OCI-LY1 (cell line): Measurements from ENCODE around the gene CORO2B.

ENCODE experiments used
- H2AFZ ChIP-seq: fragments of 200-600 bp; sonication (generic), shearing (Covaris generic); 2 replicates; pipeline ENCODE4 v1.6.0; 2014; ENCODE audit warnings: antibody characterized with exemption, mild to moderate bottlenecking, low read length
- H3F3A ChIP-seq: fragments of 200-600 bp; sonication (generic), shearing (Covaris generic); 2 replicates; pipeline ENCODE4 v1.6.0; 2014; ENCODE audit warnings: mild to moderate bottlenecking, antibody characterized with exemption, low read length, moderate library complexity; ENCODE audit not compliant: insufficient read depth
- H3K27ac ChIP-seq: fragments of 200-600 bp; sonication (generic); 2 replicates; pipeline ENCODE4 v1.5.1; 2014; ENCODE audit warnings: low read length, mixed run types, mild to moderate bottlenecking, low read depth; ENCODE audit not compliant: poor library complexity, severe bottlenecking
- H3K27me3 ChIP-seq: fragments of 200-600 bp; sonication (generic); 2 replicates; pipeline ENCODE4 v1.6.0; 2014; ENCODE audit warnings: antibody characterized with exemption, mild to moderate bottlenecking, low read length, moderate library complexity; ENCODE audit not compliant: insufficient read depth
- H3K36me3 ChIP-seq: fragments of 200-600 bp; sonication (generic); 2 replicates; pipeline ENCODE4 v1.6.1; 2014; ENCODE audit warnings: mild to moderate bottlenecking, antibody characterized with exemption, low read length, moderate library complexity, mixed read lengths; ENCODE audit not compliant: insufficient read depth
- H3K4me1 ChIP-seq: fragments of 200-600 bp; sonication (generic); 2 replicates; pipeline ENCODE4 v1.5.1; 2014; ENCODE audit warnings: mild to moderate bottlenecking, low read length, moderate library complexity; ENCODE audit not compliant: insufficient read depth, severe bottlenecking
- H3K4me2 ChIP-seq: fragments of 200-600 bp; sonication (generic), shearing (Covaris generic); 2 replicates; pipeline ENCODE4 v1.6.1; 2014; ENCODE audit warnings: low read length
- H3K4me3 ChIP-seq: fragments of 200-600 bp; sonication (generic); 2 replicates; pipeline ENCODE4 v1.5.1; 2014; ENCODE audit warnings: low read length, low read depth, mild to moderate bottlenecking, mixed read lengths; ENCODE audit not compliant: poor library complexity, severe bottlenecking
- H3K79me2 ChIP-seq: fragments of 200-600 bp; shearing (Covaris generic); 2 replicates; pipeline ENCODE4 v1.6.1; 2016; ENCODE audit warnings: mixed run types, low read length, mixed read lengths; ENCODE audit not compliant: insufficient read depth
- H3K9ac ChIP-seq: fragments of 200-600 bp; sonication (generic), shearing (Covaris generic); 2 replicates; pipeline ENCODE4 v1.6.1; 2014; ENCODE audit warnings: mild to moderate bottlenecking, low read length, mixed read lengths
- H3K9me2 ChIP-seq: fragments of 200-600 bp; sonication (generic), shearing (Covaris generic); 2 replicates; pipeline ENCODE4 v1.6.1; 2014; ENCODE audit warnings: low read depth, mild to moderate bottlenecking, low read length, mixed read lengths
- H3K9me3 ChIP-seq: fragments of 200-600 bp; shearing (Covaris generic); 2 replicates; pipeline ENCODE4 v1.6.1; 2014; ENCODE audit warnings: low read length, mixed read lengths
- H4K20me1 ChIP-seq: fragments of 200-600 bp; sonication (generic), shearing (Covaris generic); 2 replicates; pipeline ENCODE4 v1.6.0; 2016; ENCODE audit warnings: mild to moderate bottlenecking, low read length; ENCODE audit not compliant: insufficient read depth
- EZH2 ChIP-seq: fragments of 200-600 bp; sonication (generic), shearing (Covaris generic); IDR thresholded peaks from 2 replicates; pipeline ENCODE4 v1.8.0; 2017; ENCODE audit warnings: borderline replicate concordance, mixed run types, mild to moderate bottlenecking, antibody characterized with exemption, low read length, moderate library complexity, mixed read lengths
- TF ChIP-seq, protein P1 (sequence below): fragments of 200-600 bp; sonication (generic), shearing (Covaris generic); IDR thresholded peaks from 2 replicates; pipeline ENCODE4 v1.5.1; 2017; ENCODE audit warnings: mild to moderate bottlenecking, antibody characterized with exemption, low read length, moderate library complexity, mixed read lengths

The CORO2B gene

DNA sequence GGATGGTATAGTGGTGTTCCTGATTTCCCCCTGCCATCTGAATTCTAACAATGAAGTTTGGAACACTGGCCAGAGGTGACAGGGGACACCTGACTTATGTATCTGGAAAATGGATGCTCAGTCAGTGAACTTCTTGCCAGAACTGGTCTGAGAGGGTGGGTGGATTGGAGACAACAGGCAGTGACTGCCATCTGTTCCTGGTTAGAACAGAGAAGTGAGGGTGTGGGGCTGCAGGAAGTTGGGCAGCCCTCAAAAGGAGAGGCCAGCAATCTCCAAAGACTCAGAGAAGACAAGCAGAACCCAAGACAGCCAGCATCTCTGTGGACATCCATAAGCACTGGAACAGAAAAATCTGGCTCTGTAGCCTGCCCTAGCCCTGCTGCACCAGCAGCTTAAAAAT lies 191.4 kb downstream of the CORO2B start:
- TF ChIP-seq EZH2, result no peak
- TF ChIP-seq, protein P1, sequence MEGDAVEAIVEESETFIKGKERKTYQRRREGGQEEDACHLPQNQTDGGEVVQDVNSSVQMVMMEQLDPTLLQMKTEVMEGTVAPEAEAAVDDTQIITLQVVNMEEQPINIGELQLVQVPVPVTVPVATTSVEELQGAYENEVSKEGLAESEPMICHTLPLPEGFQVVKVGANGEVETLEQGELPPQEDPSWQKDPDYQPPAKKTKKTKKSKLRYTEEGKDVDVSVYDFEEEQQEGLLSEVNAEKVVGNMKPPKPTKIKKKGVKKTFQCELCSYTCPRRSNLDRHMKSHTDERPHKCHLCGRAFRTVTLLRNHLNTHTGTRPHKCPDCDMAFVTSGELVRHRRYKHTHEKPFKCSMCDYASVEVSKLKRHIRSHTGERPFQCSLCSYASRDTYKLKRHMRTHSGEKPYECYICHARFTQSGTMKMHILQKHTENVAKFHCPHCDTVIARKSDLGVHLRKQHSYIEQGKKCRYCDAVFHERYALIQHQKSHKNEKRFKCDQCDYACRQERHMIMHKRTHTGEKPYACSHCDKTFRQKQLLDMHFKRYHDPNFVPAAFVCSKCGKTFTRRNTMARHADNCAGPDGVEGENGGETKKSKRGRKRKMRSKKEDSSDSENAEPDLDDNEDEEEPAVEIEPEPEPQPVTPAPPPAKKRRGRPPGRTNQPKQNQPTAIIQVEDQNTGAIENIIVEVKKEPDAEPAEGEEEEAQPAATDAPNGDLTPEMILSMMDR, result no peak
- Histone ChIP-seq H3K4me3 (no peak overlapping the region), H3K4me2 (no peak overlapping the region)

DNA sequence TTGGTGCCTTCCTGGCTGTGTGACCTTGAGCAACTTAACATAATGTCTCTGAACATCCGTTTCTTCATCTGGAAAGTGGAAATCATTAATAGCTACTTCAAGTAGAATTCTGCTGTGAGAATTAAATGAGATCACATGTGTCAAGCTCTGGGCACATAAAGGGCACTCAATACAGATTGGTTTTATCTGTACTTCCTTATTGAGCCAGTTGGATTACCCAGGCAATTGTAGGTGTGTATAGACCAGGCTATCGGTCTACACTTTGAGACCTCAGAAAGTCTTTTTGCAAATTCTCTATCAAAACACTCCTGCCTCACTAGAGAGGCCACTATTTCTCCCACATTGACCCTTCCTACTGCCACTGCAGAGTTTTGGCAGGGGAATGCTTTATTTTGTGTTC lies 194.2 kb downstream of the CORO2B start:
- H3K79me2 ChIP-seq, result no peaks in the 10 kb centered on the region
- no peaks in the 10 kb centered on the region for H3K9me2 ChIP-seq
- no peaks in the 10 kb centered on the region for H3F3A ChIP-seq
- no peaks in the 10 kb centered on the region for H4K20me1 ChIP-seq
- no peak overlapping the region for H2AFZ ChIP-seq
- H3K4me3 ChIP-seq, result no peak overlapping the region
- no peaks in the 10 kb centered on the region for H3K4me1 ChIP-seq
- H3K9me3 ChIP-seq, result no peaks in the 10 kb centered on the region
- TF ChIP-seq, protein P1, result no peak
- no peak for TF ChIP-seq EZH2
- peaks cover 6% of the 10 kb centered on the region for H3K36me3 ChIP-seq
- H3K9ac ChIP-seq, result no peak overlapping the region
- 0 out of 2 replicates have a peak, but pooled peaks cover 3% of the 10 kb centered on the region for H3K27me3 ChIP-seq
- no peak overlapping the region for H3K4me2 ChIP-seq
- H3K27ac ChIP-seq, result no peak overlapping the region

More for the DNA sequence above, 191.4 kb downstream of the CORO2B start:
- Histone ChIP-seq H3F3A (no peaks in the 10 kb centered on the region), H3K27me3 (0 out of 2 replicates have a peak, but pooled peaks cover 3% of the 10 kb centered on the region), H3K79me2 (no peaks in the 10 kb centered on the region), H4K20me1 (no peaks in the 10 kb centered on the region), H3K9me2 (no peaks in the 10 kb centered on the region), H2AFZ (no peak overlapping the region), H3K9me3 (no peaks in the 10 kb centered on the region), H3K36me3 (no peaks in the 10 kb centered on the region), H3K9ac (no peak overlapping the region), H3K27ac (no peak overlapping the region), H3K4me1 (no peaks in the 10 kb centered on the region)

DNA sequence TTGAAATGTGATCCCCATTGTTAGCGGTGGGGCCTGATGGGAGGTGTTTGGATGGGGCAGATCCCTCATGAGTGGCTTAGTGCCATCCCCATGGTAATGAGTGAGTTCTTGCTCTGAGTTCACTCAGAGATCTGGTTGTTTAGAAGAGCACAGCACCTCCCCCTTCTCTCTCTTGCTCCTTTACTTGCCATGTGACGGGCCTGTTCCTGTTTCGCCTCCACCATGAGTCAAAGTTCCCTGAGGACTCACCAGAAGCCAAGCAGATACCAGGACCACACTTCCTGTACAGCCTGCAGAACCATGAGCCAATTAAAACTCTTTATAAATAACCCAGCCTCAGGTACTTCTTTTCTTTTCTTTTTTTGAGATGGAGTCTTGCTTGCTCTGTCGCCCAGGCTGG lies 195.3 kb downstream of the CORO2B start:
- Histone ChIP-seq H3K27me3 (0 out of 2 replicates have a peak, but pooled peaks cover 3% of the 10 kb centered on the region), H3K4me2 (no peak overlapping the region), H3K79me2 (no peaks in the 10 kb centered on the region), H2AFZ (no peak overlapping the region), H3K36me3 (peaks cover 17% of the 10 kb centered on the region), H4K20me1 (no peaks in the 10 kb centered on the region), H3K27ac (no peak overlapping the region), H3K9ac (no peak overlapping the region), H3K9me2 (no peaks in the 10 kb centered on the region), H3K4me1 (no peaks in the 10 kb centered on the region), H3F3A (no peaks in the 10 kb centered on the region), H3K4me3 (no peak overlapping the region), H3K9me3 (no peaks in the 10 kb centered on the region)
- no peak for TF ChIP-seq EZH2
- TF ChIP-seq, protein P1, result no peak
